ENCODE measurements around the gene ZNF70. TPM values are rescaled to one million over a fixed set of nuclear protein-coding genes. Genes with fewer than 3 reads are reported as not detected.

Gene ZNF70
- total RNA-seq, 2 experiments from 2014 or later = 1.3 to 1.9 TPM

DNA sequence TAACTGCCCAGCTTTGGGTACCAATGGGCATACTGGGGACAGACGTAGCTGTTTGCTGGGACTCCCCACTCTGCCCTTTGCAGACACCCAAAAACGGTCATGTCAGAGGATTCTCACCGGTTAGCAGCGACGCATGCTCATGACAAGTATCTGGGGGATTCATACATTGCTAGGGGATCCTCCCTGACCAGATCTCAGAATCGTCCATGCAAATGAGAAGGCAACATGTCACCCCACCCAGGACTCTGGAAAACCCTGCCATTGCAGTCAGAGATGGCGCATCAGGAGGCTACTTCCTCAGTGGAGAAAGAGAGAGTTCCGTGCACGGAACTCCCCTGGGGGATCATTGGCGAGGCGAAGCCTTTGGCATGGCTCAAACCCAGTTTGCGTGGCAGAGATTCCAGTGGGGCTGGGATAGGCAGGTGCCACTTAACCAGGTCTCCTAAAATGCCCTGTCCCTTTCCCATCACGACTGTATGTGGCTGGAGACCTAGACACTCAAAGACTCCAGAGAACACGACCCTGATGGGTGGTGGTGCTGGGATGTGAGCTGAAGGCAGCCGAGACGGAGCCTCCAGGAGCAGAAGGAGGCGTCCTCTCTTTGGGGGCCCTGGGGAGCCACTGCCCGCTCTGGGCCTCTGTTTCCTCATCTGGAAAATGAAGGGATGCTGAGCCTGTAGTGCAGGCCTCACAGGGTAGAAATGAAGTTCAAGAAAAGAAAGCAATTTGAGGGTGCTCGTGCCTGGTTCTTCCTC is 55.2 kb downstream of the ZNF70 start:
- Histone ChIP-seq H3K4me3 (ENCODE audit: low read length) (peak overlapping the region; percentile 64), H3K27me3 (ENCODE audit: control insufficient read depth in 1 of 2, insufficient read depth in 2 of 2, low read length in 2 of 2) (no peaks in the 10 kb centered on the region), H3K36me3 (ENCODE audit: insufficient read depth, low read length) (peaks cover 58% of the 10 kb centered on the region), H3K9me3 (ENCODE audit: control insufficient read depth in 1 of 2, insufficient read depth in 1 of 2, low read length in 2 of 2) (no peaks in the 10 kb centered on the region), H3K27ac (ENCODE audit: low read depth in 1 of 2, low read length in 2 of 2) (peak overlapping the region; percentile 91 to 97), H3K4me1 (ENCODE audit: insufficient read depth, low read length) (peaks cover 53% of the 10 kb centered on the region)
- intact Hi-C loops (cut with DNase I, micrococcal nuclease) = loop anchor here (1.0 to 10.0 kb wide), 4 partner anchors 22 to 551 kb away; partner anchors contain the start of genes MMP11 (in 1 of the 2), RAB36 (in 1 of the 2), RSPH14 (in 1 of the 2) and SMARCB1 (in 1 of the 2)
- Mint-ChIP-seq H3K27ac (peak overlapping the region; percentile 97), H3K36me3 (ENCODE audit: low read depth) (peaks cover 69% of the 10 kb centered on the region), H3K4me1 (ENCODE audit: low read depth) (peaks cover 44% of the 10 kb centered on the region), H3K27me3 (no peaks in the 10 kb centered on the region), H3K9me3 (peaks cover 3% of the 10 kb centered on the region), H3K4me3 (peak overlapping the region; percentile 89)
- ATAC-seq (ENCODE audit: poor library complexity) (no peak), DNase-seq (peak in 2 of 14 experiments; percentile 35 to 42)
- ChIA-PET CTCF (no interaction called here), POLR2A (interaction anchor here (0.8 to 3.7 kb wide), 14 partner anchors 9 to 218 kb away, joined by 3 to 74 read pairs (median 4); partner anchors contain the start of genes MIF, SLC2A11, SMARCB1 and ZNF70)
- TF ChIP-seq, protein P1, sequence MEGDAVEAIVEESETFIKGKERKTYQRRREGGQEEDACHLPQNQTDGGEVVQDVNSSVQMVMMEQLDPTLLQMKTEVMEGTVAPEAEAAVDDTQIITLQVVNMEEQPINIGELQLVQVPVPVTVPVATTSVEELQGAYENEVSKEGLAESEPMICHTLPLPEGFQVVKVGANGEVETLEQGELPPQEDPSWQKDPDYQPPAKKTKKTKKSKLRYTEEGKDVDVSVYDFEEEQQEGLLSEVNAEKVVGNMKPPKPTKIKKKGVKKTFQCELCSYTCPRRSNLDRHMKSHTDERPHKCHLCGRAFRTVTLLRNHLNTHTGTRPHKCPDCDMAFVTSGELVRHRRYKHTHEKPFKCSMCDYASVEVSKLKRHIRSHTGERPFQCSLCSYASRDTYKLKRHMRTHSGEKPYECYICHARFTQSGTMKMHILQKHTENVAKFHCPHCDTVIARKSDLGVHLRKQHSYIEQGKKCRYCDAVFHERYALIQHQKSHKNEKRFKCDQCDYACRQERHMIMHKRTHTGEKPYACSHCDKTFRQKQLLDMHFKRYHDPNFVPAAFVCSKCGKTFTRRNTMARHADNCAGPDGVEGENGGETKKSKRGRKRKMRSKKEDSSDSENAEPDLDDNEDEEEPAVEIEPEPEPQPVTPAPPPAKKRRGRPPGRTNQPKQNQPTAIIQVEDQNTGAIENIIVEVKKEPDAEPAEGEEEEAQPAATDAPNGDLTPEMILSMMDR (IDR thresholded peaks at IDR 0.05) = no peak

DNA sequence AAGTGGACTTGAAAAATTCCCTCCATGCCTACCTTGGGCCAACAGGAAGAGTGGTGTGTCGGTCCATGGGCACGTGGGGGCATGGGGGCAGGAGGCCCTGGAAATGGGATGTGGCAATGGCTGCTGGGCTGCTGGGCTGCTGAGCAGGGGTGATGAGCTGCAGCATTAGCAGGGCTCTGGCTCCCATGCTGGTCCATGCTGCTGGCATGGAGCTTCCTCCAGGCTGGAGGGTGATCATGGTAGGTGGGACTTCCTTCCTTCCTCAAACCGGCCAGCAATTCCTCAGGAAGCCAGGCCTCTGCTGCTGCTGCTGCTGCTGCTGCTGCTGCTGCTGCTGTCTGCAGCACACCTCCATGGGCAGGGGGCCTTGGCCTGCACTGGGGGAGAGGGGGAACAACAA is 55.8 kb downstream of the ZNF70 start:
- ChIA-PET POLR2A (interaction anchor here (2.7 to 3.7 kb wide), 2 partner anchors 21 to 91 kb away, joined by 23 to 74 read pairs; partner anchors contain the start of gene SMARCB1), CTCF (no interaction called here)
- Histone ChIP-seq H3K9me3 (ENCODE audit: control insufficient read depth in 1 of 2, insufficient read depth in 1 of 2, low read length in 2 of 2) (no peaks in the 10 kb centered on the region), H3K4me1 (ENCODE audit: insufficient read depth, low read length) (peaks cover 53% of the 10 kb centered on the region), H3K27ac (ENCODE audit: low read depth in 1 of 2, low read length in 2 of 2) (peak overlapping the region; percentile 91 to 97), H3K27me3 (ENCODE audit: control insufficient read depth in 1 of 2, insufficient read depth in 2 of 2, low read length in 2 of 2) (no peaks in the 10 kb centered on the region), H3K36me3 (ENCODE audit: insufficient read depth, low read length) (peaks cover 52% of the 10 kb centered on the region), H3K4me3 (ENCODE audit: low read length) (no peak overlapping the region)
- Mint-ChIP-seq H3K9me3 (peaks cover 1% of the 10 kb centered on the region), H3K27ac (peak overlapping the region; percentile 97), H3K4me1 (ENCODE audit: low read depth) (peaks cover 44% of the 10 kb centered on the region), H3K36me3 (ENCODE audit: low read depth) (peaks cover 69% of the 10 kb centered on the region), H3K27me3 (no peaks in the 10 kb centered on the region), H3K4me3 (peak overlapping the region; percentile 15)
- peak in 1 of 14 experiments; percentile 29 for DNase-seq
- intact Hi-C loops (cut with DNase I, micrococcal nuclease) = loop anchor here (5.0 to 10.0 kb wide), 3 partner anchors 77 to 550 kb away; partner anchors contain the start of genes MMP11 (in 1 of the 2), RAB36 (in 1 of the 2), RSPH14 (in 1 of the 2) and SMARCB1 (in 1 of the 2)
- no peak for ATAC-seq (ENCODE audit: poor library complexity)
- TF ChIP-seq, protein P1 (IDR thresholded peaks at IDR 0.05) = no peak

DNA sequence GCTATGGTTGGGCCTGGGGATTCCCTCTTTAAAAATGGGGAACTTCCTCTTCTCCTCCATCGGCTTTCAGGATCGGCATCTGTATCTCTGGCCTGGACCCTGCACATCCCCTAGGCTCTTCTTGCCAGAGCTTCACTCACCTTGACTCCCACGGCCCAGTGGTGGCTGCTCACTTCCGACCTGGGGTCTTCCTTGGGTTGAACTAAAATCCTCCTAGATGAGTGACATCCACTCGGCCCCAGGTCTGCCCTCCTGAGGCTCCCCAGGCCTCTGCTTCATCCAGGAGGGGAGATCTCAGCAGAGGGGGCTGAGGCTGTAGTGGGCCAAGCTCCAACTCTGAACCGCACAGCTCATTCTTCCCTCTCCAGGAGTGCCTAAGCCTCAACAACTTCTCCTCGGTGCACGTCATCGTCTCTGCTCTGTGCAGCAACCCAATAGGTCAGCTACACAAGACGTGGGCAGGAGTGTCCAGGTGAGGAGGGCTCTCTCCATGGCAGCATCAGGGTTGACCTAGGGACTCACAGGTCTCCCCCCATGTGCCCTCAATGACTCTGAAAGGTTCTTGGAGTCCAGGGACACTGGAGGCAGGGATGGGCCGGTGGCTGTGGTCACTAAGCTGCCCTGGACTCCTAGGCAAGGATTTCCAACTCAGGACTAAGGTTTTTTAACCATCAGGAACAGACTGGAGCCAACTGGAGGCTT is 56.8 kb downstream of the ZNF70 start:
- no peak for ATAC-seq (ENCODE audit: poor library complexity)
- peak overlapping the region; percentile 91 to 97 for H3K27ac ChIP-seq (ENCODE audit: low read depth in 1 of 2, low read length in 2 of 2)
- H3K27me3 ChIP-seq (ENCODE audit: control insufficient read depth in 1 of 2, insufficient read depth in 2 of 2, low read length in 2 of 2) = no peaks in the 10 kb centered on the region
- peak overlapping the region; percentile 97 for H3K27ac Mint-ChIP-seq
- no peaks in the 10 kb centered on the region for H3K27me3 Mint-ChIP-seq
- intact Hi-C loops (cut with DNase I, micrococcal nuclease) = loop anchor here in 1 of 2 experiments (10.0 kb wide), 1 partner anchor 549 kb away; the partner anchor contains the start of genes RAB36 and RSPH14
- H3K4me3 ChIP-seq (ENCODE audit: low read length) = no peak overlapping the region
- H3K4me3 Mint-ChIP-seq = no peak overlapping the region
- POLR2A ChIA-PET = interaction anchor here (3.7 kb wide), 1 partner anchor 22 kb away, joined by 74 read pairs; no protein-coding TSS in a partner anchor
- peaks cover 60% of the 10 kb centered on the region for H3K36me3 Mint-ChIP-seq (ENCODE audit: low read depth)
- TF ChIP-seq, protein P1 (IDR thresholded peaks at IDR 0.05) = no peak
- H3K4me1 ChIP-seq (ENCODE audit: insufficient read depth, low read length) = peaks cover 53% of the 10 kb centered on the region
- DNase-seq = no peak
- CTCF ChIA-PET = no interaction called here
- H3K9me3 Mint-ChIP-seq = no peaks in the 10 kb centered on the region
- H3K36me3 ChIP-seq (ENCODE audit: insufficient read depth, low read length) = peaks cover 43% of the 10 kb centered on the region
- peaks cover 44% of the 10 kb centered on the region for H3K4me1 Mint-ChIP-seq (ENCODE audit: low read depth)
- no peaks in the 10 kb centered on the region for H3K9me3 ChIP-seq (ENCODE audit: control insufficient read depth in 1 of 2, insufficient read depth in 1 of 2, low read length in 2 of 2)

All from CD4-positive, alpha-beta T cell (primary cell).